Ovary (tissue), 3 donors: Measurements from ENCODE around the gene PPCDC.

Source experiments
- CTCF ChIP-seq, 3 donors: fragments of 450-650 bp in 2 of 3; fragments of 200-600 bp in 1 of 3; IDR thresholded peaks; one replicate each; pipeline versions ENCODE4 v1.5.1 to v1.8.0; 2016 to 2022; ENCODE audit warnings: antibody characterized with exemption in 3 of 3, mild to moderate bottlenecking in 1 of 3
- EP300 ChIP-seq: sonication (generic); formaldehyde crosslinking; IDR thresholded peaks from one replicate; pipeline ENCODE4 v1.6.1; 2017; ENCODE audit warnings: antibody characterized with exemption
- POLR2A ChIP-seq: fragments of 450-650 bp; IDR thresholded peaks from one replicate; pipeline ENCODE4 v1.6.1; 2017; ENCODE audit warnings: antibody characterized with exemption, mild to moderate bottlenecking, moderate library complexity
- donor health status: DM: no; HTN: no; CAD: no.

GRCh38 chr15:74997141-74997540 lies 26.2 kb upstream of the PPCDC start:
- TF ChIP-seq CTCF (IDR thresholded peaks at IDR 0.05) (no peak), POLR2A (no peak), EP300 (no peak)
